IPS-18c (cell line): ENCODE data around the gene ORAI2.
A peak's percentile ranks its signal among the peaks of the same experiment; 100 is the strongest.

Experiments
- H3K4me3 ChIP-seq: 2 replicates; pipeline ENCODE4 v1.7.0; 2013; ENCODE audit warnings: low read depth, mild to moderate bottlenecking, low read length, moderate library complexity; ENCODE audit not compliant: insufficient read depth
- H3K9me3 ChIP-seq: one replicate; pipeline ENCODE4 v1.6.1; 2013; ENCODE audit warnings: mild to moderate bottlenecking, low read length, moderate library complexity; ENCODE audit not compliant: control insufficient read depth, insufficient read depth

Gene ORAI2

GRCh38 chr7:102457352-102457924 is 24.1 kb downstream of the ORAI2 start:
- Histone ChIP-seq H3K9me3 (no peaks in the 10 kb centered on the region), H3K4me3 (no peak overlapping the region)

GRCh38 chr7:102459221-102459844 is 26.0 kb downstream of the ORAI2 start:
- Histone ChIP-seq H3K9me3 (no peaks in the 10 kb centered on the region), H3K4me3 (no peak overlapping the region)

DNA sequence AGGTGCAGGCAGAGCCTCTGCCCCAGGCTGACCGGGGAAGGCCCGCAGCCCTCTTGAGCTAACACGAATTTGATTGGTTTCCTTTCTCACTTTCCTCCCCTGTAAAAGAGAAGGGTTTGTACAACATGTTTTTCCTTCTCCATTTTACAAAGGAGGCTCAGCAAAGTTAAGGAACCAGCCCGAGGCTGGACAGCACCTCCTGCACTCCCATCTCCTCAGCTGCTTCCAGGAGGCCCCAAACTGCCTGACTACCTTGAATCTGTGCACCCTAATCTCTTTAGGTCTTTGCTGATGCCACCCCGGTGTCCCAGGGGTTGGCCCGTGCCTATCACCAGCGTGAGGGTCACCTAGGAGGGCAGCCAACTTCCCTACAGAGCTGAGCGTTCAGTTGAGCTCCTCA is 27.1 kb downstream of the ORAI2 start:
- Histone ChIP-seq H3K4me3 (no peak overlapping the region), H3K9me3 (no peaks in the 10 kb centered on the region)

DNA sequence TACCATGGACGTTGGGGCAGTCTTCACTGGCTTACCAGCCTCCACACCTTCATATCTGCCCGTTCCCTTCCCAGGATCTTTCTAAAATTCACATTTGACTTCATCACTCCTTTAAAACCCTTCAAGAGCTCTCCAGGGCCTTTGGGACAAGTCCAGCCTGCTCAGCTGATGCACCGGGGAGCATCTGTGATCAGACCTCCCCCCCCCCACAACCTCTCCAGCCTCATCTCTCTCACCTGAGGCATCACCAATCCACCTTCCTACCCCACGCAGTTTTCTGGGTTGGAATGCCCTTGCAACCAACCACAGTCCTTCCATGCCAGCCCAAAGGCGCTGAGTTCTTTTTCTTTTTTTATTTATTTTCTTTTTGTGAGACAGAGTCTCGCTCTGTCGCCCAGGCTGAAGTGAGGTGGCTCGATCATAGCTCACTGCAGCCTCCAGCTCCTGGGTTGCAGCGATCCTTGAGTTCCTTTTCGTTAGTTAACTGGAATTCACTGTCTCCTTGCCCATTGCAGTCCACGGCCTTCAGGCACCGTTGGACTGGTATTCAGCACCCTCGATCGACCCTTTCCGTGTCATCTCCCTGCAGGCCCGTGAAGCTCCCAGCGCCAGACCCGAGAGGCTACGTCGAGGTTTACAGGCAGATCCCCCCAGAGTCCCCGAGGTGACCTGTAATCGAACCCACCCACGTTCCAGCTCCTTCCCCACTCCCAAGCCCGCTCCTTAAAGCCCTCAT is 30.6 kb downstream of the ORAI2 start:
- peak overlapping the region; percentile 97 for H3K4me3 ChIP-seq

GRCh38 chr7:102464577-102465280 is 31.4 kb downstream of the ORAI2 start, which contains the start of the genes ALKBH4 and LRWD1:
TSS of gene ALKBH4 (minus strand) at chr7:102464863. CDS start at chr7:102464836, 27 bp downstream.
TSS of gene LRWD1 (plus strand) at chr7:102464984. CDS start at chr7:102465081, 97 bp downstream.
- Histone ChIP-seq H3K9me3 (no peaks in the 10 kb centered on the region), H3K4me3 (peak within 1 kb of the TSS; percentile 97)

More for the DNA sequence above, 30.6 kb downstream of the ORAI2 start:
- H3K9me3 ChIP-seq: no peaks in the 10 kb centered on the region

DNA sequence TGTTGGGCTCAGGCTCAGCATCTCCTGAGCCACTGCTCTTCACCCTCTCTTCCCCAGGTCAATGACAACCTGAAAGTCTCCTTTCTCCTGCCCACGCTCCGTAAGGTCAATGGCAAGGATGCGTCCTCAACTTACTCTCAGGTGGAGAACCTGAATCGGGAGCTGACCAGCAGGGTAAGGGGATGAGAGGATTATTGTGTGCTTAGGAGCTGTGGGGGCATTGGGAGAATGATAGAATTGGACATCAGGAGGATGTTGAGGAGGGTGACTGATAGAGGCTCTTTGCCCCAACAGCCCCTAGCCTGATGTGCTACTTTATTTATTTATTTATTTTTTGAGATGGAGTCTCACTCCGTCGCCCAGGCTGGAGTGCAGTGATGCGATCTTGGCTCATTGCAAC is 32.7 kb downstream of the ORAI2 start:
- Histone ChIP-seq H3K4me3 (no peak overlapping the region), H3K9me3 (no peaks in the 10 kb centered on the region)

DNA sequence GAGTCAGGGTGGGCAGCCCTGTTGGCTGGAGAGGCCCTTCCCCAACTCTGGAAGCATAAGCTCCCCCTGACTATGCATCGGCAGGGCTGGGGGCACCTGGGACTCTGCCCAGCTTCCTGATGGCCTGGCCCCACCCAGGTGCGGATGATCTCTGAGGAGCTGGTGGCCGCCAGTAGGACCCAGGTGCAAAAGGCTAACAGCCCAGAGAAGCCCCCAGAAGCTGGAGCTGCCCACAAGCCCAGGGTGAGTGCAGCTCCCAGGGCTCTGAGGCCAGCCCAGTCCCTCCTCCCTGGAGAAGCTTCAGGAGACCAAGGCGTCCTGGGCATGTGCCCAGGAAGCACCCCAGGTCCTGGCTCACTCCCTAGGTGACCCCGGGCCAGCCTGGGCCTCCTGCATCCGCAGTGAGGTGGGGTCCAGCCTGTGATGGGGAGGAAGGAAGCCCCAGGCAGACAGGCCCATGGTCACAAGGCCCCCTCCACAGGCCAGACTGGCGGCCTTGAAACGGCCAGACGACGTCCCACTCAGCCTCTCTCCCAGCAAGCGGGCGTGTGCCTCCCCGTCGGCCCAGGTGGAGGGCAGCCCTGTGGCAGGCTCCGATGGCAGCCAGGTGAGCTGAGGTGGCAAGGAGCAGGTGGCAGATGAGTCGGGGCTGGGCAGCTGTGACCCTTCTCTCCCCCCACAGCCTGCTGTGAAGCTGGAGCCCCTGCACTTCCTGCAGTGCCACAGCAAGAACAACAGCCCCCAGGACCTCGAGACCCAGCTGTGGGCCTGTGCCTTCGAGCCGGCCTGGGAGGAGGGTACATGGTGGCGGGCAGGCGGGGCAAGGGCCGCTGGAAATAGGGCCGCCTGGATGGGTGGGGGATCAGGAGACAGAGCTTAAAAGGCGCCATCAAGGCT is 34.5 kb downstream of the ORAI2 start:
- H3K4me3 ChIP-seq: no peak overlapping the region
- no peaks in the 10 kb centered on the region for H3K9me3 ChIP-seq

GRCh38 chr7:102468478-102469350 is 35.3 kb downstream of the ORAI2 start:
- no peak overlapping the region for H3K4me3 ChIP-seq
- H3K9me3 ChIP-seq: no peaks in the 10 kb centered on the region

DNA sequence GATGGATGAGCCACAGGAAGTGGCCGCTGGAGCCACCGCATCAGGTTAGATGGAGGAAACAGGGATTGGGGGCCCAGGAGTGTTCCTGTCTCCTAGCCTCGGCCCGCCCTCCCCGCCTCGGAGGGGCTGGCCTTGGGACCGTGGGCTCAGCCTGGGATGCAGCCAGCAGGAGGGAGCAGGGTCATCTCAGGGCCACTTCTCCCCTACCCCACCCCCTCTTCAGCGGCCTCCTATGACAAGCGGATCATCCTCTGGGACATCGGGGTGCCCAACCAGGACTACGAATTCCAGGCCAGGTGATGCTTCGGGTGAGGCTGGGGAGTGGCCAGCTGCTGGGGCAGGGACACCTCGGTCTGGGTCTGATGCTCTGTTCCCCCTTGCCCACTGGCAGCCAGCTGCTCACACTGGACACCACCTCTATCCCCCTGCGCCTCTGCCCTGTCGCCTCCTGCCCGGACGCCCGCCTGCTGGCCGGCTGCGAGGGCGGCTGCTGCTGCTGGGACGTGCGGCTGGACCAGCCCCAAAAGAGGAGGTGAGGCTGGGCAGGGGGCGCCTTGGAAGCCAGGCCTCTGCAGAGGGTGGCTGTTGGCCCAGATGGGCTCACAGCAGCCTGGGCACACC is 36.1 kb downstream of the ORAI2 start:
- no peaks in the 10 kb centered on the region for H3K9me3 ChIP-seq
- no peak overlapping the region for H3K4me3 ChIP-seq

DNA sequence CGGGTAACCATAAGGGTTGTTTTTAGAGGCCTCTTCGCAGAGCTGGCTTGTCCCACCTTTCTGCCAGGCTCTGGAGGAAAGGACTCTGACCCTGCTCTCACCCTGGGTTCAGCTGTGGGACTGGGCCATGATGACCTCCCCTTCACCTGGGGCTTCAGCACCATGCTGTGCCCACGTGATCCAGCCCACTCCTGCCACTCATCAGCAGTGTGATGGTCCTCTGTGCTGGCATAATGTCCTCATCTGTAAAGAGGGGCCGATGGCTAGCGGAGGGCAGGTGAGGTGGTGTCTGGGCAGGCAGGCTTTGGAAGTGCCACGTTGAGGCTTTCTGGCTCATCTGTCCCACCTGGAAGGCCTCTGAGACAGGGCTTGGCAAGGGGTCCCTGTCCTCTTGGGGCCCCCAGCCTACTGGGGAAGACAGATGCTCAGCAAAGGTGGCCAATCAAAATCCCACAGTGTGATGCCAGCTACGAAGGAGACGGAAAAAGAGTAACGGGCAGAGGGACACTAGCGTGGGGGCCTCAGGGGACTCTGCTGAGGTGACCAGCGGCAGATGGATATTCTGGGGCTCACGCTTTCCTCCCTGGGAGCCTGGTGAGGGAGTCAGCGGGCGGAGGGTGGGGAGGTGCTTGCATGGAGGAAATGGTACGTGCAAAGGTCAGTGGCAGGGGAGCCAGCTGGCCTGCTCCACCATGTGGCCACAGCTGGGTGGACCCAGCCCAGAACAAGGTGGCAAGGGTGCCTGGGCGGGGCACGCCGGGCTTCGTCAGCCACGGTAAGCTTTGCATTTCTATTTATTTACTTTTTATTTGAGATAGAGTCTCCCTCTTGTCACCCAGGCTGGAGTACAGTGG is 36.8 kb downstream of the ORAI2 start:
- Histone ChIP-seq H3K9me3 (no peaks in the 10 kb centered on the region), H3K4me3 (no peak overlapping the region)

- Histone ChIP-seq H3K4me3 (no peak overlapping the region), H3K9me3 (no peaks in the 10 kb centered on the region)
Observed at GRCh38 chr7:102471791-102472125, 38.4 kb downstream of the ORAI2 start.

GRCh38 chr7:102472126-102473041 is 39.0 kb downstream of the ORAI2 start:
- no peaks in the 10 kb centered on the region for H3K9me3 ChIP-seq
- no peak overlapping the region for H3K4me3 ChIP-seq

- H3K4me3 ChIP-seq: no peak overlapping the region
- no peaks in the 10 kb centered on the region for H3K9me3 ChIP-seq
Observed at GRCh38 chr7:102473271-102473991, 40.1 kb downstream of the ORAI2 start.
